Muscle of leg (tissue), 11 donors: Measurements from ENCODE around the gene GIT1. TPM values are rescaled to one million over a fixed set of nuclear protein-coding genes. Genes with fewer than 3 reads are reported as not detected.

Source experiments
- DNase-seq: peaks from one replicate; pipeline ENCODE4 v3.0.0; 2013
- H3K27ac ChIP-seq: one replicate; pipeline ENCODE4 v1.5.1; 2013; ENCODE audit warnings: mild to moderate bottlenecking, low read length, control low read depth
- H3K27me3 ChIP-seq: one replicate; pipeline ENCODE4 v1.6.1; 2013; ENCODE audit warnings: low read length; ENCODE audit not compliant: control insufficient read depth, insufficient read depth
- H3K36me3 ChIP-seq: one replicate; pipeline ENCODE4 v1.6.1; 2013; ENCODE audit warnings: low read length; ENCODE audit not compliant: control insufficient read depth, insufficient read depth
- H3K4me1 ChIP-seq: one replicate; pipeline ENCODE4 v1.6.1; 2013; ENCODE audit warnings: low read length; ENCODE audit not compliant: control insufficient read depth, insufficient read depth
- H3K4me3 ChIP-seq: one replicate; pipeline ENCODE4 v1.5.1; 2013; ENCODE audit warnings: low read length, control low read depth
- H3K9me3 ChIP-seq: replicated peaks from 2 replicates; pipeline ENCODE4 v1.6.1; 2013; ENCODE audit warnings: low read depth, low read length; ENCODE audit not compliant: control insufficient read depth
- WGBS: methylation state at CpG from one replicate; pipeline ENCODE4 v1.1.5; 2013; ENCODE audit warnings: missing lambda C conversion rate; ENCODE audit not compliant: insufficient coverage; 5-methylcytosine and 5-hydroxymethylcytosine counted together
- polyA plus RNA-seq, 8 donors: library from polyadenylated mRNA; unstranded; fragments of 120-200 nt; gene quantifications; one replicate each; pipeline versions ENCODE4 v1.2.1 to v1.2.3, GENCODE V29; 2013; ENCODE audit warnings: inconsistent platforms in 1 of 8, low replicate concordance in 1 of 8; ENCODE audit not compliant: insufficient read length in 8 of 8, insufficient read depth in 1 of 8
- total RNA-seq: library from RNA; stranded (reverse); fragments of 120-200 nt; gene quantifications from one replicate; pipeline ENCODE4 v1.2.4, GENCODE V29; 2013

The GIT1 gene
- total and polyA plus RNA-seq, 9 donors: 16.4 to 33.7 (median 31.4) TPM

GRCh38 chr17:29608986-29609385 lies 19.5 kb upstream of the GIT1 start:
- H3K9me3 ChIP-seq: no peaks in the 10 kb centered on the region
- no peak overlapping the region for H3K27ac ChIP-seq
- peaks cover 16% of the 10 kb centered on the region for H3K4me1 ChIP-seq
- H3K27me3 ChIP-seq: peaks cover 5% of the 10 kb centered on the region
- peaks cover 13% of the 10 kb centered on the region for H3K36me3 ChIP-seq
- WGBS: 77% methylated on average over 14 of the region's 15 CpGs
- no peak for DNase-seq
- no peak overlapping the region for H3K4me3 ChIP-seq

- no peak overlapping the region for H3K27ac ChIP-seq
- H3K36me3 ChIP-seq: peaks cover 13% of the 10 kb centered on the region
- WGBS: 89% methylated on average over 23 of the region's 29 CpGs
- no peak for DNase-seq
- H3K9me3 ChIP-seq: no peaks in the 10 kb centered on the region
- H3K4me3 ChIP-seq: no peak overlapping the region
- peaks cover 7% of the 10 kb centered on the region for H3K4me1 ChIP-seq
- H3K27me3 ChIP-seq: peaks cover 1% of the 10 kb centered on the region
These were observed 18.2 kb upstream of the GIT1 start for GRCh38 chr17:29607557-29608195.

- H3K9me3 ChIP-seq: no peaks in the 10 kb centered on the region
- peaks cover 5% of the 10 kb centered on the region for H3K36me3 ChIP-seq
- H3K27me3 ChIP-seq: no peaks in the 10 kb centered on the region
- 60% methylated on average over 1 of the region's 6 CpGs for whole genome bisulfite sequencing
- peak overlapping the region; percentile 21 for H3K27ac ChIP-seq
- H3K4me3 ChIP-seq: no peak overlapping the region
- peak; percentile 92 for DNase-seq
- H3K4me1 ChIP-seq: no peaks in the 10 kb centered on the region
These were observed 13.7 kb upstream of the GIT1 start for GRCh38 chr17:29603109-29603674.

GRCh38 chr17:29597361-29598172 lies 8.1 kb upstream of the GIT1 start:
- Histone ChIP-seq H3K27me3 (peaks cover 8% of the 10 kb centered on the region), H3K4me3 (no peak overlapping the region), H3K27ac (no peak overlapping the region), H3K36me3 (no peaks in the 10 kb centered on the region), H3K9me3 (no peaks in the 10 kb centered on the region), H3K4me1 (peaks cover 44% of the 10 kb centered on the region)
- 30% methylated on average over 8 of the region's 13 CpGs for WGBS
- DNase-seq: no peak

GRCh38 chr17:29596811-29597210 lies 7.4 kb upstream of the GIT1 start:
- Histone ChIP-seq H3K36me3 (no peaks in the 10 kb centered on the region), H3K9me3 (no peaks in the 10 kb centered on the region), H3K4me1 (peaks cover 51% of the 10 kb centered on the region), H3K4me3 (no peak overlapping the region), H3K27ac (no peak overlapping the region), H3K27me3 (peaks cover 8% of the 10 kb centered on the region)
- DNase-seq: no peak
- WGBS: 60% methylated on average over 1 of the region's 9 CpGs

- 58% methylated on average over 8 of the region's 12 CpGs for WGBS
- H3K27me3 ChIP-seq: peaks cover 8% of the 10 kb centered on the region
- no peaks in the 10 kb centered on the region for H3K9me3 ChIP-seq
- no peak for DNase-seq
- no peak overlapping the region for H3K27ac ChIP-seq
- H3K4me1 ChIP-seq: peaks cover 57% of the 10 kb centered on the region
- H3K4me3 ChIP-seq: no peak overlapping the region
- no peaks in the 10 kb centered on the region for H3K36me3 ChIP-seq
These were observed 6.7 kb upstream of the GIT1 start for GRCh38 chr17:29595943-29596774.

- no peak for DNase-seq
- Histone ChIP-seq H3K27ac (no peak overlapping the region), H3K4me3 (no peak overlapping the region), H3K36me3 (no peaks in the 10 kb centered on the region), H3K9me3 (no peaks in the 10 kb centered on the region), H3K4me1 (peaks cover 66% of the 10 kb centered on the region), H3K27me3 (peaks cover 8% of the 10 kb centered on the region)
- WGBS: 77% methylated on average over 3 of the region's 7 CpGs
These were observed 5.9 kb upstream of the GIT1 start for GRCh38 chr17:29595107-29595942.

GRCh38 chr17:29594519-29595090 lies 5.2 kb upstream of the GIT1 start:
- no peaks in the 10 kb centered on the region for H3K9me3 ChIP-seq
- peaks cover 73% of the 10 kb centered on the region for H3K4me1 ChIP-seq
- peaks cover 8% of the 10 kb centered on the region for H3K27me3 ChIP-seq
- no peak for DNase-seq
- no peaks in the 10 kb centered on the region for H3K36me3 ChIP-seq
- 90% methylated on average over 10 of the region's 11 CpGs for WGBS
- peak overlapping the region; percentile 58 for H3K4me3 ChIP-seq
- no peak overlapping the region for H3K27ac ChIP-seq
